HL-60 (cell line): ENCODE results near the gene INAFM2.

Experiments used
- GABPA ChIP-seq: IDR thresholded peaks from 2 replicates; pipeline ENCODE4 v1.6.1; 2012; ENCODE audit warnings: low read depth
- POLR2AphosphoS5 ChIP-seq: IDR thresholded peaks from 2 replicates; pipeline ENCODE4 v1.6.1; 2012; ENCODE audit warnings: low read depth
- SPI1 ChIP-seq: IDR thresholded peaks from 2 replicates; pipeline ENCODE4 v1.6.1; 2012; ENCODE audit warnings: low read depth, mild to moderate bottlenecking, borderline replicate concordance
- TF ChIP-seq, protein P1 (sequence below): IDR thresholded peaks from one replicate; pipeline ENCODE4 v1.5.1; 2011; ENCODE audit warnings: low read length, control low read depth, inconsistent platforms; ENCODE audit not compliant: insufficient read depth

DNA sequence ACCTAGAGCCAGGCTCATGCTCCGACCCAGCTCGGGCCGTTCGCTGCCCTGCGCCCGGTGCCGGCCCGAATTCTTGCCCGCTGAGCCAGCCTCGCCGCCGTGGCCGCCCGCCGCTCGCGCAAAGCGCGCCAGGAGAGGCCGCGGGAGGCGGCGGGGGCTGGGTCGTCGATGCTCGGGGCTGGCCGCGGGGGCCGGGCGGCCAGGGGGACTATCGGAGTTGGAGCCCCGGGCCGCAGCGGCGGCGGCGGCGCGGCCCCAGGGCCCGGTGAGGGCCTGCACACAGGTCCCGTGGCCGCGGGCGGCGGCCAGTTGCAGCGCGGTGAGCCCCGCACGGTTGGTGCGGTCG is 41.7 kb upstream of the INAFM2 start:
- TF ChIP-seq, protein P1, sequence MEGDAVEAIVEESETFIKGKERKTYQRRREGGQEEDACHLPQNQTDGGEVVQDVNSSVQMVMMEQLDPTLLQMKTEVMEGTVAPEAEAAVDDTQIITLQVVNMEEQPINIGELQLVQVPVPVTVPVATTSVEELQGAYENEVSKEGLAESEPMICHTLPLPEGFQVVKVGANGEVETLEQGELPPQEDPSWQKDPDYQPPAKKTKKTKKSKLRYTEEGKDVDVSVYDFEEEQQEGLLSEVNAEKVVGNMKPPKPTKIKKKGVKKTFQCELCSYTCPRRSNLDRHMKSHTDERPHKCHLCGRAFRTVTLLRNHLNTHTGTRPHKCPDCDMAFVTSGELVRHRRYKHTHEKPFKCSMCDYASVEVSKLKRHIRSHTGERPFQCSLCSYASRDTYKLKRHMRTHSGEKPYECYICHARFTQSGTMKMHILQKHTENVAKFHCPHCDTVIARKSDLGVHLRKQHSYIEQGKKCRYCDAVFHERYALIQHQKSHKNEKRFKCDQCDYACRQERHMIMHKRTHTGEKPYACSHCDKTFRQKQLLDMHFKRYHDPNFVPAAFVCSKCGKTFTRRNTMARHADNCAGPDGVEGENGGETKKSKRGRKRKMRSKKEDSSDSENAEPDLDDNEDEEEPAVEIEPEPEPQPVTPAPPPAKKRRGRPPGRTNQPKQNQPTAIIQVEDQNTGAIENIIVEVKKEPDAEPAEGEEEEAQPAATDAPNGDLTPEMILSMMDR = no peak
- TF ChIP-seq GABPA (no peak), SPI1 (no peak), POLR2AphosphoS5 (no peak)
